ENCODE measurements around the gene CACNG3.
"Not testable (repeated sequence)": the region's sequence is repeated elsewhere in the genome, so short reads cannot be mapped to it uniquely, and the experiment has no call there.

Gene CACNG3

GRCh38 chr16:24275413-24275812 is 19.3 kb downstream of the CACNG3 start:
- no peak for DNase-seq (ENCODE audit: low read depth in 2 of 2, low spot score in 1 of 2)

- DNase-seq (ENCODE audit: low read depth in 2 of 2, low spot score in 1 of 2): no peak
Measured at GRCh38 chr16:24279982-24280515, 23.9 kb downstream of the CACNG3 start.

- no peak for DNase-seq (ENCODE audit: low read depth in 2 of 2, low spot score in 1 of 2)
Measured at GRCh38 chr16:24281466-24281865, 25.3 kb downstream of the CACNG3 start.

GRCh38 chr16:24282141-24282540 is 26.0 kb downstream of the CACNG3 start:
- DNase-seq (ENCODE audit: low read depth in 2 of 2, low spot score in 1 of 2): no peak

GRCh38 chr16:24286741-24287405 is 30.7 kb downstream of the CACNG3 start:
- no peak for DNase-seq (ENCODE audit: low read depth in 2 of 2, low spot score in 1 of 2)

GRCh38 chr16:24288516-24288915 is 32.4 kb downstream of the CACNG3 start:
- DNase-seq (ENCODE audit: low read depth in 2 of 2, low spot score in 1 of 2): no peak

GRCh38 chr16:24289166-24289700 is 33.1 kb downstream of the CACNG3 start:
- no peak for DNase-seq (ENCODE audit: low read depth in 2 of 2, low spot score in 1 of 2)

- DNase-seq (ENCODE audit: low read depth in 2 of 2, low spot score in 1 of 2): no peak
Measured at GRCh38 chr16:24291932-24292331, 35.8 kb downstream of the CACNG3 start.

- no peak for DNase-seq (ENCODE audit: low read depth in 2 of 2, low spot score in 1 of 2)
Measured at GRCh38 chr16:24294131-24294530, 38.0 kb downstream of the CACNG3 start.

- no peak for DNase-seq (ENCODE audit: low read depth in 2 of 2, low spot score in 1 of 2)
Measured at GRCh38 chr16:24297375-24297774, 41.2 kb downstream of the CACNG3 start.

GRCh38 chr16:24298548-24299167 is 42.5 kb downstream of the CACNG3 start:
- no peak for DNase-seq (ENCODE audit: low read depth in 2 of 2, low spot score in 1 of 2)

GRCh38 chr16:24300750-24301149 is 44.6 kb downstream of the CACNG3 start:
- DNase-seq (ENCODE audit: low read depth in 2 of 2, low spot score in 1 of 2): not testable (repeated sequence)

- no peak for DNase-seq (ENCODE audit: low read depth in 2 of 2, low spot score in 1 of 2)
Measured at GRCh38 chr16:24302636-24303035, 46.5 kb downstream of the CACNG3 start.

- DNase-seq (ENCODE audit: low read depth in 2 of 2, low spot score in 1 of 2): no peak
Measured at GRCh38 chr16:24308200-24308599, 52.1 kb downstream of the CACNG3 start.

GRCh38 chr16:24309258-24310142 is 53.4 kb downstream of the CACNG3 start:
- DNase-seq (ENCODE audit: low read depth in 2 of 2, low spot score in 1 of 2): no peak

GRCh38 chr16:24315343-24315742 is 59.2 kb downstream of the CACNG3 start:
- DNase-seq (ENCODE audit: low read depth in 2 of 2, low spot score in 1 of 2): no peak

GRCh38 chr16:24318680-24319079 is 62.5 kb downstream of the CACNG3 start:
- no peak for DNase-seq (ENCODE audit: low read depth in 2 of 2, low spot score in 1 of 2)

GRCh38 chr16:24319126-24319814 is 63.1 kb downstream of the CACNG3 start:
- no peak for DNase-seq (ENCODE audit: low read depth in 2 of 2, low spot score in 1 of 2)

- no peak for DNase-seq (ENCODE audit: low read depth in 2 of 2, low spot score in 1 of 2)
Measured at GRCh38 chr16:24322106-24322505, 66.0 kb downstream of the CACNG3 start.

- no peak for DNase-seq (ENCODE audit: low read depth in 2 of 2, low spot score in 1 of 2)
Measured at GRCh38 chr16:24324421-24324820, 68.3 kb downstream of the CACNG3 start.

All from stimulated activated CD8-positive, alpha-beta memory T cell treated with anti-CD3 and anti-CD28 coated beads, Interleukin-4, amount 100 ng/mL, for 1 hour (primary cell).